PC-9 (cell line): ENCODE results near the gene SYNE1.

ENCODE experiments used
- CTCF ChIP-seq: fragments of 200-600 bp; sonication (generic); conservative IDR thresholded peaks from 2 replicates; pipeline ENCODE4 v1.6.1; 2017; ENCODE audit warnings: mixed run types, antibody characterized with exemption, mild to moderate bottlenecking, moderate library complexity
- EZH2 ChIP-seq: fragments of 200-600 bp; sonication (generic); IDR thresholded peaks from 2 replicates; pipeline ENCODE4 v1.8.0; 2017; ENCODE audit warnings: antibody characterized with exemption, low read depth

GRCh38 chr6:152341596-152341995 is 295.6 kb downstream of the SYNE1 start:
- TF ChIP-seq EZH2 (no peak), CTCF (no peak)
